ENCODE data around the gene GPATCH2L. TPM values are rescaled to one million over a fixed set of nuclear protein-coding genes. Genes with fewer than 3 reads are reported as not detected.

Gene GPATCH2L
- total and polyA plus RNA-seq, 7 donors: 1.8 to 76.4 (median 40.7) TPM

- DNase-seq: no peak
- WGBS, 2 donors: 80 to 86% methylated on average over 6 of the region's 6 CpGs
- no peaks in the 10 kb centered on the region for H3K36me3 ChIP-seq
- TF ChIP-seq POLR2AphosphoS5 (IDR thresholded peaks at IDR 0.05): no peak
- no peak for TF ChIP-seq EP300 (IDR thresholded peaks at IDR 0.05)
- TF ChIP-seq POLR2A (IDR thresholded peaks at IDR 0.05): no peak
- TF ChIP-seq CTCF (IDR thresholded peaks at IDR 0.05): no peak
- no peaks in the 10 kb centered on the region for H3K27me3 ChIP-seq
- no peaks in the 10 kb centered on the region for H3K4me1 ChIP-seq
- H3K4me3 ChIP-seq: no peak overlapping the region
- H3K9me3 ChIP-seq: no peaks in the 10 kb centered on the region
- intact Hi-C loops (cut with DNase I): no loop called here
- no peak overlapping the region for H3K27ac ChIP-seq
These were observed 107.5 kb downstream of the GPATCH2L start for GRCh38 chr14:76259029-76259735.

- intact Hi-C loops (cut with DNase I): no loop called here
- Histone ChIP-seq H3K27me3 (no peaks in the 10 kb centered on the region), H3K36me3 (no peaks in the 10 kb centered on the region), H3K4me1 (no peaks in the 10 kb centered on the region), H3K27ac (no peak overlapping the region), H3K4me3 (no peak overlapping the region), H3K9me3 (no peaks in the 10 kb centered on the region)
- no peak for DNase-seq
- TF ChIP-seq EP300 (IDR thresholded peaks at IDR 0.05) (no peak), POLR2A (IDR thresholded peaks at IDR 0.05) (no peak), CTCF (IDR thresholded peaks at IDR 0.05) (no peak), POLR2AphosphoS5 (IDR thresholded peaks at IDR 0.05) (no peak)
- 65% methylated on average over 2 of the region's 2 CpGs for WGBS, 2 donors
These were observed 109.0 kb downstream of the GPATCH2L start for GRCh38 chr14:76260749-76261148.

- no peaks in the 10 kb centered on the region for H3K27me3 ChIP-seq
- DNase-seq: no peak
- H3K4me3 ChIP-seq: no peak overlapping the region
- no peaks in the 10 kb centered on the region for H3K9me3 ChIP-seq
- intact Hi-C loops (cut with DNase I): no loop called here
- H3K36me3 ChIP-seq: no peaks in the 10 kb centered on the region
- no peak for TF ChIP-seq POLR2AphosphoS5 (IDR thresholded peaks at IDR 0.05)
- TF ChIP-seq CTCF (IDR thresholded peaks at IDR 0.05): no peak
- no peak for TF ChIP-seq POLR2A (IDR thresholded peaks at IDR 0.05)
- no peak for TF ChIP-seq EP300 (IDR thresholded peaks at IDR 0.05)
- no peak overlapping the region for H3K27ac ChIP-seq
- WGBS, 2 donors: 36 to 63% methylated on average over 6 of the region's 6 CpGs
- H3K4me1 ChIP-seq: no peaks in the 10 kb centered on the region
These were observed 109.7 kb downstream of the GPATCH2L start for GRCh38 chr14:76261371-76261811.

- no peak overlapping the region for H3K4me3 ChIP-seq
- H3K36me3 ChIP-seq: no peaks in the 10 kb centered on the region
- H3K9me3 ChIP-seq: no peaks in the 10 kb centered on the region
- H3K27me3 ChIP-seq: no peaks in the 10 kb centered on the region
- no peak overlapping the region for H3K27ac ChIP-seq
- 93% methylated on average over 5 of the region's 5 CpGs for WGBS, 2 donors
- DNase-seq: no peak
- intact Hi-C loops (cut with DNase I): no loop called here
- no peak for TF ChIP-seq POLR2AphosphoS5 (IDR thresholded peaks at IDR 0.05)
- no peak for TF ChIP-seq CTCF (IDR thresholded peaks at IDR 0.05)
- TF ChIP-seq EP300 (IDR thresholded peaks at IDR 0.05): no peak
- TF ChIP-seq POLR2A (IDR thresholded peaks at IDR 0.05): no peak
- peaks cover 0 to 5% (median 0%) of the 10 kb centered on the region in 4 donors for H3K4me1 ChIP-seq
These were observed 110.9 kb downstream of the GPATCH2L start for GRCh38 chr14:76262641-76263040.

Other genes starting within 250 kb of the GPATCH2L start
- gene TGFB3, start 169.9 kb upstream of the GPATCH2L start, total RNA-seq: 10 to 100 TPM in 3 of 4 donors, 1 to 10 TPM in 1; 7.6 to 44.0 (median 19.3) TPM
- 1 to 10 TPM; 2.3 to 7.8 (median 5.8) TPM for gene TGFB3, start 169.9 kb upstream of the GPATCH2L start, polyA plus RNA-seq
- 10 to 100 TPM; 31.4 to 63.7 (median 50.2) TPM for gene IFT43, start 166.2 kb upstream of the GPATCH2L start, total RNA-seq
- gene IFT43, start 166.2 kb upstream of the GPATCH2L start, polyA plus RNA-seq: 10 to 100 TPM; 31.6 to 42.8 (median 35.4) TPM
- under 1 TPM in 1 of 4 donors, not detected in 3; under 0.01 TPM for gene ESRRB, start 224.2 kb downstream of the GPATCH2L start, total RNA-seq
- gene ESRRB, start 224.2 kb downstream of the GPATCH2L start, polyA plus RNA-seq: under 1 TPM in 1 of 3 donors, not detected in 2; 0.04 TPM